Testis (tissue), 3 donors: ENCODE data around the gene NXPH3. TPM values are rescaled to one million over a fixed set of nuclear protein-coding genes. Genes with fewer than 3 reads are reported as not detected.
"Not testable (repeated sequence)": the region's sequence is repeated elsewhere in the genome, so short reads cannot be mapped to it uniquely, and the experiment has no call there.

Experiments used
- DNase-seq: peaks from one replicate; pipeline ENCODE4 v3.0.0-alpha.2; 2019
- H3K27ac ChIP-seq, 2 donors: fragments of 200-600 bp; sonication (generic); one replicate each; pipeline ENCODE4 v1.5.1; 2019
- H3K27me3 ChIP-seq: fragments of 200-600 bp; sonication (generic); one replicate; pipeline ENCODE4 v1.5.1; 2019
- H3K36me3 ChIP-seq: fragments of 200-600 bp; sonication (generic); one replicate; pipeline ENCODE4 v1.5.1; 2017; ENCODE audit warnings: low read depth; ENCODE audit errors: missing control alignments
- H3K4me1 ChIP-seq: fragments of 200-600 bp; sonication (generic); one replicate; pipeline ENCODE4 v1.5.1; 2019
- H3K4me3 ChIP-seq, 2 donors: fragments of 200-600 bp; sonication (generic); one replicate each; pipeline ENCODE4 v1.5.1; 2017 to 2019
- H3K9me3 ChIP-seq: fragments of 200-600 bp; sonication (generic); one replicate; pipeline ENCODE4 v1.5.1; 2017
- POLR2A ChIP-seq: fragments of 450-650 bp; IDR thresholded peaks from one replicate; pipeline ENCODE4 v1.6.1; 2017; ENCODE audit warnings: antibody characterized with exemption, mild to moderate bottlenecking, moderate library complexity
- WGBS, 2 donors: methylation state at CpG; one replicate each; pipeline ENCODE4 v1.1.5; 2018; 5-methylcytosine and 5-hydroxymethylcytosine counted together
- intact Hi-C: fragments of 100-400 bp; cut with DNase I; formaldehyde crosslinking; loops from one replicate; pipeline ENCODE4 v1.15.1; 2023; ENCODE audit warnings: low total_unique reads
- polyA plus RNA-seq: library from polyadenylated mRNA; stranded (reverse); fragments of 350-450 nt; fragmentation: Illumina TruSeq; extraction: RNeasy Lipid Tissue Mini Kit (QIAGEN cat#74804); gene quantifications from one replicate; pipeline ENCODE4 v1.2.3, GENCODE V29; 2014; ENCODE audit warnings: low read depth, low replicate concordance; ENCODE audit not compliant: insufficient read depth
- total RNA-seq, 2 donors: library from RNA; depleted of rRNA; stranded (reverse); fragments of >200 nt; gene quantifications; one replicate each; pipeline ENCODE4 v1.2.3, GENCODE V29; 2016
- TF ChIP-seq, protein P1 (sequence below), 3 experiments: fragments of 450-650 bp in 2 of 3; fragments of 200-600 bp in 1 of 3; sonication (generic) in 1 of 3; IDR thresholded peaks; one replicate each; pipeline ENCODE4 v1.5.1; 2016 to 2019; ENCODE audit warnings: antibody characterized with exemption in 3 of 3, mild to moderate bottlenecking in 2 of 3, moderate library complexity in 1 of 3

The NXPH3 gene
- total and polyA plus RNA-seq, 3 donors from 2014 or later, result 4.1 to 5.8 (median 5.6) TPM

DNA sequence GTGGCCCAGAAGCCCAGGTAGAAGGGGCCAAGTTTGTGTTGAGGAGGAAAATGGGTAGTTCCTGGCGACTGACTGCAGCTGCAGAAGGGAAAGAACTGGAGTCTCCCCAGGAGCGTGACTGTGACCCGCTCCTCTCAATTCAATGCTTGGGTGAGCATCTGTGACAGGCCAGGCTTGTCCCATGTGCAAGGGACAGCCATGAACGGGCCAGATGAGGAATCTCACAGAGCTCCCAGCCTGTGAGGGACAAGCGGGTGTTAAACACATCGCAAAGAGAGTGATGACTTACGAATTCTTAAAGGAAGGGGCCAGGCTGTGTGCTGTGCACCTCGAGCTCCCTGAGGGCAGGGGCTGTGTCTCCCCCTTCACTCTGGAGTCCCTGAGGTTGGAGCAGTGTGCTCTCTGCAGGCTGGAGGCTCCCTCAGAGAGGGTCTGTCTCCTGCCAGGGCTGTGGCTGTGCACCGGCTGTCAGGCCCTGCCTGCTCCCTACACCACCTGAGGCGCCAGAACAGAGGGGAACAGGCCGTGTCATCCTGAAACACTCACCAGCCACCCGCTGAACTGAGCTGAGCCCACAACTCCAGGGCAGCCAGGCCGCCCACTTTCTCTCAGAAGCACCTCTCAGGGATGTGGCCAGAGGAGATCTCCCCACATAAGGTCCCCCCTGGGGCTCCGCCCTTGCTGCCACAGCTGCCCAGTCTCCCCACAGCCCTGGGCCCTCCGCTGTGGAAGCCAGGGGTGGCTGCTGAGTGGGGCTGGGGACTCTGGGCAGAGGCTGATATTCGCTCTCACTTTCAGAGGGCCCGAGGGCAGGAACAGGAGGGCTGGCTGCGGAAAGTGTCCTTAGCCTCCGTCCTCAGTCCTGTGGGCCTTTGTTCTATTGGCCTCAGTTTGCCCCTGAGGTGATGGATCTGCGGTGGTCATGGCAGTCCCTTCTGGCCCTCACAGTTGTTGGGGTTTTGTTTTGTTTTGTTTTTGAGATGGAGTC, 25.7 kb upstream of the NXPH3 start:
- no peak overlapping the region for H3K4me3 ChIP-seq
- H3K4me1 ChIP-seq, result peaks cover 17% of the 10 kb centered on the region
- H3K27ac ChIP-seq, result no peak overlapping the region
- no peaks in the 10 kb centered on the region for H3K9me3 ChIP-seq
- H3K27me3 ChIP-seq, result no peaks in the 10 kb centered on the region
- WGBS, 2 donors, result 91 to 95% methylated on average over 13 to 20 of the region's 20 CpGs
- TF ChIP-seq, protein P1, sequence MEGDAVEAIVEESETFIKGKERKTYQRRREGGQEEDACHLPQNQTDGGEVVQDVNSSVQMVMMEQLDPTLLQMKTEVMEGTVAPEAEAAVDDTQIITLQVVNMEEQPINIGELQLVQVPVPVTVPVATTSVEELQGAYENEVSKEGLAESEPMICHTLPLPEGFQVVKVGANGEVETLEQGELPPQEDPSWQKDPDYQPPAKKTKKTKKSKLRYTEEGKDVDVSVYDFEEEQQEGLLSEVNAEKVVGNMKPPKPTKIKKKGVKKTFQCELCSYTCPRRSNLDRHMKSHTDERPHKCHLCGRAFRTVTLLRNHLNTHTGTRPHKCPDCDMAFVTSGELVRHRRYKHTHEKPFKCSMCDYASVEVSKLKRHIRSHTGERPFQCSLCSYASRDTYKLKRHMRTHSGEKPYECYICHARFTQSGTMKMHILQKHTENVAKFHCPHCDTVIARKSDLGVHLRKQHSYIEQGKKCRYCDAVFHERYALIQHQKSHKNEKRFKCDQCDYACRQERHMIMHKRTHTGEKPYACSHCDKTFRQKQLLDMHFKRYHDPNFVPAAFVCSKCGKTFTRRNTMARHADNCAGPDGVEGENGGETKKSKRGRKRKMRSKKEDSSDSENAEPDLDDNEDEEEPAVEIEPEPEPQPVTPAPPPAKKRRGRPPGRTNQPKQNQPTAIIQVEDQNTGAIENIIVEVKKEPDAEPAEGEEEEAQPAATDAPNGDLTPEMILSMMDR (IDR thresholded peaks at IDR 0.05), result no peak
- no peak for TF ChIP-seq POLR2A
- intact Hi-C loops, result loop anchor here (5.0 to 10.0 kb wide), 2 partner anchors 53 to 115 kb away; partner anchors contain the start of gene NGFR
- H3K36me3 ChIP-seq, result no peaks in the 10 kb centered on the region
- no peak for DNase-seq

DNA sequence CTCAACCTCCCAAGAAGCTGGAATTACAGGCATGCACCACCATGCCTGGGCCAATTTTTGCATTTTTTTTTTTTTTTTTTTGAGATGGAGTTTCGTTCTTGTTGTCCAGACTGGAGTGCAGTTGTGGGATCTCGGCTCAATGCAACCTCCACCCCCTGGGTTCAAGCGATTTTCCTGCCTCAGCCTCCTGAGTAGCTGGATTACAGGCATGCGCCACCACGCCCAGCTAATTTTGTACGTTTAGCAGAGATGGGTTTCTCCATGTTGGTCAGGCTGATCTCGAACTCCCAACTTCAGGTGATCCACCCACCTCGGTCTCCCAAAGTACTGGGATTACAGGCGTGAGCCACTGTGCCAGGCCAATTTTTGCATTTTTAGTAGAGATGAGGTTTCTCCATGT, 24.9 kb upstream of the NXPH3 start:
- not testable (repeated sequence) for H3K4me3 ChIP-seq, H3K9me3 ChIP-seq, H3K36me3 ChIP-seq, H3K27ac ChIP-seq, DNase-seq, H3K27me3 ChIP-seq
- intact Hi-C loops, result loop anchor here (5.0 to 10.0 kb wide), 2 partner anchors 53 to 116 kb away; partner anchors contain the start of gene NGFR
- H3K4me1 ChIP-seq, result peaks cover 23% of the 10 kb centered on the region
- 85 to 96% methylated on average over 9 of the region's 9 CpGs for WGBS, 2 donors

DNA sequence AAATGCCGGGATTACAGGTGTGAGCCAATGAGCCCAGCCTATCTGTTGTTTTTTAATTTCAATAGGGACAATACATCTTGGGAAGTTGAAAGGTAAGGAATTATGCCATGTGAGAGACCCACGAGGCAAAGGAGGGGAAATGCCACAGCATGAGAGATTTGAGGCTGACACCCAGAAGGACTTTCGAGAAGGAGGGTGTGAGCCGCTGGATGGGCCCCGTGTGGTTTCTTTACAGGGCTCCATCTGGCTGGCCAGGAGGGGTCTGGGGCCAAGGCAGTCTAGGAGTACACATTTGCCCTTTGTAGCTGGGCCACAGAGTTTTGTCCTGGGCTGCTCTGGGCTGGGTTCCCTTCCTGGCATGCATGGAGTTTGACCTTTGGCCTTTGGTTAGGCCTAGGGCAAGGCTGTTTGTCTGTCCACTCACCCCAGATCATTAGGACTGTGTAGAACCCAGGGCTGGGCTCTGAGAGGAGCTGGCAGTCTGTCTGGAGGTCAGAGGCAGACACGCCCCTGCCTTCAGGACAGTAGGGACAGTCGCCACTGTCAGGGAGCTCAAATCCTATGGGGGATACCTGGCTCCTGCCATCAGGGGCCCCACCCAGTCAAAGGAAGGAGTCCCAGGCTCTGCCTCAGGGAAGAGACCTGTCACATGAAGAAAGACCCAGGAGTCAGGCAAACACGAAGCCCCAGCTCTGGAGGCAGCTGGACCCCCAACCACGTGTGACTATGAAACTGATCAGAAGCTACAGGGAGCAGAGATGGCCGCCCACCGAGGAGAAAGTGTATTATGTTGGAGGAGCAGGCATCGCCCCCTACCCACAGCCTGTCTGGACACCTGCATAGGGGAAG, 24.2 kb upstream of the NXPH3 start:
- no peaks in the 10 kb centered on the region for H3K36me3 ChIP-seq
- no peaks in the 10 kb centered on the region for H3K9me3 ChIP-seq
- H3K27ac ChIP-seq, result no peak overlapping the region
- H3K27me3 ChIP-seq, result no peaks in the 10 kb centered on the region
- no peak for DNase-seq
- peaks cover 29% of the 10 kb centered on the region for H3K4me1 ChIP-seq
- H3K4me3 ChIP-seq, result no peak overlapping the region
- intact Hi-C loops, result loop anchor here (5.0 to 10.0 kb wide), 2 partner anchors 54 to 117 kb away; partner anchors contain the start of gene NGFR
- 91% methylated on average over 10 to 12 of the region's 12 CpGs for WGBS, 2 donors
- TF ChIP-seq POLR2A, result no peak

DNA sequence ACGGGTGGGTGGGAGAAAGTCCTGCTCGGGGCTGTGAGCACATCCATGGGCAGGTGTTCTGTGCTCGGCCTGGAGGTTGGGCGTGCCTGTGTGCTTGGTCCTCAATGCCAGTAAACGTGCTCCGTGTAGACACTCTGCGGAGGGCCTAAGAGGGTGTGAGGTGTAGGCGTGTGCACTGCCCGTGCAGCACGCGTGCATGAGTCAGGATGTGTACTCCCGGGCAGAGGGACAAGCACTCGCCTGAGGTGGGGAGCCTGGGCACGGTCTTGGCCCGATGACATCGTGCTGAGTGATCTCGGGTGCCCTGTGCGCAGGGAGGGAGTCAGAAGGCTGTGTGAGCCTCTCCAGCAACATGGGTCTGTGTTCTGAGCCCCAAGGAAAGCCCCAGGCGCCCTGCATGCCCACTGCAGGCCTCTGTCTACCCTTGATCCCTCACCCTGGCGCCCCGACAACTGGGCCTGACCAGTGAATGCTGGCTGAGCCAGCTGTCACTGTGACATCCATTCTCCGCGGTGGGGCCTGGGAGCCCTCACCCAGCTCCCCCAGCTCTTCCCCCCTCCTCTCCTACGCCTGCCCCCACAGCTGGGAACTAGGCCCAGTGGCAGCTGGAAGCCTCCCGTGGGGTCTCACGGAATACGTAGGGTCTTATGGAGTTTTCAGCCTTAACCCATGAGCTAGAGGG, 23.5 kb upstream of the NXPH3 start:
- no peak for DNase-seq
- no peaks in the 10 kb centered on the region for H3K36me3 ChIP-seq
- H3K9me3 ChIP-seq, result no peaks in the 10 kb centered on the region
- 90 to 91% methylated on average over 21 to 27 of the region's 27 CpGs for WGBS, 2 donors
- H3K4me3 ChIP-seq, result no peak overlapping the region
- peaks cover 27% of the 10 kb centered on the region for H3K4me1 ChIP-seq
- TF ChIP-seq, protein P1 (IDR thresholded peaks at IDR 0.05), result no peak
- intact Hi-C loops, result loop anchor here (5.0 to 10.0 kb wide), 2 partner anchors 55 to 117 kb away; partner anchors contain the start of gene NGFR
- H3K27ac ChIP-seq, result no peak overlapping the region
- H3K27me3 ChIP-seq, result no peaks in the 10 kb centered on the region

DNA sequence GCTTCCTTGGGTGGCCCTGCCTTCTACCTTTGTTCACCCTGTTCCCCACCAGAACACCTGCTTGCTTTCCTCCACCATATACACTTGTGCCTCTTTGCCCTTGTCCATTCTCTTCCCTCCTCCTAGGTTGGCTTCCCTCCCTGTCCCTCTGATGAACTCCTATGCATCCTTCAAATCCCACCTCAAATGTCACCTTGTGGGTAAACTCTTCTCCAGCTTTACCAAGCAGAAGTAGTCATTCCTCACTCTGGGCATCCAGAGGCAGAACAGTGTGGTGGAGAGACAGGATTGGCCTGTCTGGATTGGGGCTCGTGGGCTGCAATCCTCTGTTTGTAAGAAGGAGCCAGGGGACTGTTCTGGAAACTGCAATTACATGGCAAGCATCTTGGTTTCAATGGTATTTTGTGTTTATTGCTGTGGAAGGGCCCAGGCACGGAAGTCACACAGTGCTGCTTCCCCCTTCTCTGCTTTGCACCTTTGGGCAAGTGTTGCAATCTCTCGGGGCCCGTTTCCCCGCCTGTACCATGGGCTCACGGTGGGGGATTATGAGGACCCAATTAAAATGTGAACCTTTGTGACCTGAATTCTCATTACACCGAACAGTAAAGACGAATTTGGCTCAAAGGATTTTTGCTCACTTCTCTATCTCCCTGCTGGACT, 21.9 kb upstream of the NXPH3 start:
- 72 to 75% methylated on average over 8 of the region's 8 CpGs for WGBS, 2 donors
- H3K27ac ChIP-seq, result no peak overlapping the region

More for the DNA sequence above, 21.9 kb upstream of the NXPH3 start:
- TF ChIP-seq, protein P1 (IDR thresholded peaks at IDR 0.05), result no peak
- TF ChIP-seq POLR2A, result no peak
- DNase-seq, result no peak
- Histone ChIP-seq H3K4me1 (peaks cover 13% of the 10 kb centered on the region), H3K27me3 (no peaks in the 10 kb centered on the region), H3K36me3 (no peaks in the 10 kb centered on the region), H3K9me3 (no peaks in the 10 kb centered on the region), H3K4me3 (no peak overlapping the region)
- intact Hi-C loops, result loop anchor here (5.0 to 10.0 kb wide), 2 partner anchors 57 to 119 kb away; partner anchors contain the start of gene NGFR
